ENCODE results near the gene NELFE. TPM values are rescaled to one million over a fixed set of nuclear protein-coding genes. Genes with fewer than 3 reads are reported as not detected.

NELFE gene
- total and polyA plus RNA-seq, 2 of the 13 experiments (the other 11 are each of a cell fraction or from before 2014, with no cell fraction given) = 51.3 to 69.8 TPM

- TF ChIP-seq, protein P1, sequence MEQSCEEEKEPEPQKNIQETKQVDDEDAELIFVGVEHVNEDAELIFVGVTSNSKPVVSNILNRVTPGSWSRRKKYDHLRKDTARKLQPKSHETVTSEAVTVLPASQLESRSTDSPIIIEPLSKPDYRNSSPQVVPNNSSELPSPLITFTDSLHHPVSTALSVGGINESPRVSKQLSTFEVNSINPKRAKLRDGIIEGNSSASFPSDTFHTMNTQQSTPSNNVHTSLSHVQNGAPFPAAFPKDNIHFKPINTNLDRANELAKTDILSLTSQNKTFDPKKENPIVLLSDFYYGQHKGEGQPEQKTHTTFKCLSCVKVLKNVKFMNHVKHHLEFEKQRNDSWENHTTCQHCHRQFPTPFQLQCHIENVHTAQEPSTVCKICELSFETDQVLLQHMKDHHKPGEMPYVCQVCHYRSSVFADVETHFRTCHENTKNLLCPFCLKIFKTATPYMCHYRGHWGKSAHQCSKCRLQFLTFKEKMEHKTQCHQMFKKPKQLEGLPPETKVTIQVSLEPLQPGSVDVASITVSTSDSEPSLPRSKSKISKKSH (CRISPR knock-in tag; IDR thresholded peaks at IDR 0.05; ENCODE audit: borderline replicate concordance) = no peak
- peak; percentile 11 for TF ChIP-seq XRCC5 (optimal IDR thresholded peaks at IDR 0.05; ENCODE audit: low read length)
- no peak for TF ChIP-seq SPEN (CRISPR knock-in tag; IDR thresholded peaks at IDR 0.05; ENCODE audit: low read depth)
- no peak for TF ChIP-seq PRDM4 (CRISPR knock-in tag; IDR thresholded peaks at IDR 0.05; ENCODE audit: borderline replicate concordance)
- TF ChIP-seq ZNF296 (CRISPR knock-in tag; conservative IDR thresholded peaks at IDR 0.05) = no peak
- no peak for TF ChIP-seq KLF12 (CRISPR knock-in tag; IDR thresholded peaks at IDR 0.05; ENCODE audit: borderline replicate concordance)
- TF ChIP-seq ZFP36 (IDR thresholded peaks at IDR 0.05; ENCODE audit: borderline replicate concordance, low read depth, low read length, partially characterized antibody) = no peak
- TF ChIP-seq ZNF274 (CRISPR knock-in tag; IDR thresholded peaks at IDR 0.05) = 0 out of 2 replicates have a peak, but pooled peaks have one; percentile 35
- TF ChIP-seq, protein P2, sequence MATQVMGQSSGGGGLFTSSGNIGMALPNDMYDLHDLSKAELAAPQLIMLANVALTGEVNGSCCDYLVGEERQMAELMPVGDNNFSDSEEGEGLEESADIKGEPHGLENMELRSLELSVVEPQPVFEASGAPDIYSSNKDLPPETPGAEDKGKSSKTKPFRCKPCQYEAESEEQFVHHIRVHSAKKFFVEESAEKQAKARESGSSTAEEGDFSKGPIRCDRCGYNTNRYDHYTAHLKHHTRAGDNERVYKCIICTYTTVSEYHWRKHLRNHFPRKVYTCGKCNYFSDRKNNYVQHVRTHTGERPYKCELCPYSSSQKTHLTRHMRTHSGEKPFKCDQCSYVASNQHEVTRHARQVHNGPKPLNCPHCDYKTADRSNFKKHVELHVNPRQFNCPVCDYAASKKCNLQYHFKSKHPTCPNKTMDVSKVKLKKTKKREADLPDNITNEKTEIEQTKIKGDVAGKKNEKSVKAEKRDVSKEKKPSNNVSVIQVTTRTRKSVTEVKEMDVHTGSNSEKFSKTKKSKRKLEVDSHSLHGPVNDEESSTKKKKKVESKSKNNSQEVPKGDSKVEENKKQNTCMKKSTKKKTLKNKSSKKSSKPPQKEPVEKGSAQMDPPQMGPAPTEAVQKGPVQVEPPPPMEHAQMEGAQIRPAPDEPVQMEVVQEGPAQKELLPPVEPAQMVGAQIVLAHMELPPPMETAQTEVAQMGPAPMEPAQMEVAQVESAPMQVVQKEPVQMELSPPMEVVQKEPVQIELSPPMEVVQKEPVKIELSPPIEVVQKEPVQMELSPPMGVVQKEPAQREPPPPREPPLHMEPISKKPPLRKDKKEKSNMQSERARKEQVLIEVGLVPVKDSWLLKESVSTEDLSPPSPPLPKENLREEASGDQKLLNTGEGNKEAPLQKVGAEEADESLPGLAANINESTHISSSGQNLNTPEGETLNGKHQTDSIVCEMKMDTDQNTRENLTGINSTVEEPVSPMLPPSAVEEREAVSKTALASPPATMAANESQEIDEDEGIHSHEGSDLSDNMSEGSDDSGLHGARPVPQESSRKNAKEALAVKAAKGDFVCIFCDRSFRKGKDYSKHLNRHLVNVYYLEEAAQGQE (IDR thresholded peaks at IDR 0.05; ENCODE audit: borderline replicate concordance in 1 of 2, low read depth in 1 of 2, low read length in 2 of 2) = no peak
- TF ChIP-seq ELF4 (CRISPR knock-in tag; IDR thresholded peaks at IDR 0.05; ENCODE audit: borderline replicate concordance) = no peak
- TF ChIP-seq ZNF766 (CRISPR knock-in tag; IDR thresholded peaks at IDR 0.05; ENCODE audit: borderline replicate concordance) = no peak
- TF ChIP-seq ZGPAT (CRISPR knock-in tag; IDR thresholded peaks at IDR 0.05) = no peak
- TF ChIP-seq, protein P3, sequence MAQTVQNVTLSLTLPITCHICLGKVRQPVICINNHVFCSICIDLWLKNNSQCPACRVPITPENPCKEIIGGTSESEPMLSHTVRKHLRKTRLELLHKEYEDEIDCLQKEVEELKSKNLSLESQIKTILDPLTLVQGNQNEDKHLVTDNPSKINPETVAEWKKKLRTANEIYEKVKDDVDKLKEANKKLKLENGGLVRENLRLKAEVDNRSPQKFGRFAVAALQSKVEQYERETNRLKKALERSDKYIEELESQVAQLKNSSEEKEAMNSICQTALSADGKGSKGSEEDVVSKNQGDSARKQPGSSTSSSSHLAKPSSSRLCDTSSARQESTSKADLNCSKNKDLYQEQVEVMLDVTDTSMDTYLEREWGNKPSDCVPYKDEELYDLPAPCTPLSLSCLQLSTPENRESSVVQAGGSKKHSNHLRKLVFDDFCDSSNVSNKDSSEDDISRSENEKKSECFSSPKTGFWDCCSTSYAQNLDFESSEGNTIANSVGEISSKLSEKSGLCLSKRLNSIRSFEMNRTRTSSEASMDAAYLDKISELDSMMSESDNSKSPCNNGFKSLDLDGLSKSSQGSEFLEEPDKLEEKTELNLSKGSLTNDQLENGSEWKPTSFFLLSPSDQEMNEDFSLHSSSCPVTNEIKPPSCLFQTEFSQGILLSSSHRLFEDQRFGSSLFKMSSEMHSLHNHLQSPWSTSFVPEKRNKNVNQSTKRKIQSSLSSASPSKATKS (CRISPR knock-in tag; IDR thresholded peaks at IDR 0.05) = peak; percentile 66; the same call in 1 of the 2 replicates
- TF ChIP-seq GLI4 (CRISPR knock-in tag; IDR thresholded peaks at IDR 0.05; ENCODE audit: borderline replicate concordance) = 0 out of 2 replicates have a peak, but pooled peaks have one; percentile 42
- 0 out of 2 replicates have a peak, but pooled peaks have one; percentile 31 for TF ChIP-seq ZNF17 (CRISPR knock-in tag; IDR thresholded peaks at IDR 0.05)
- TF ChIP-seq MAFK (conservative IDR thresholded peaks at IDR 0.05 in 1 of 2, IDR thresholded peaks at IDR 0.05 in 1 of 2; ENCODE audit: low read length in 2 of 2) = peak; percentile 64 to 69
- TF ChIP-seq MAFF (IDR thresholded peaks at IDR 0.05; ENCODE audit: low read depth, low read length) = peak; percentile 62
These were observed 10.9 kb downstream of the NELFE start (continued) for GRCh38 chr6:31947864-31948263.
